Measurements from ENCODE around the gene MYO5B.

The MYO5B gene

DNA sequence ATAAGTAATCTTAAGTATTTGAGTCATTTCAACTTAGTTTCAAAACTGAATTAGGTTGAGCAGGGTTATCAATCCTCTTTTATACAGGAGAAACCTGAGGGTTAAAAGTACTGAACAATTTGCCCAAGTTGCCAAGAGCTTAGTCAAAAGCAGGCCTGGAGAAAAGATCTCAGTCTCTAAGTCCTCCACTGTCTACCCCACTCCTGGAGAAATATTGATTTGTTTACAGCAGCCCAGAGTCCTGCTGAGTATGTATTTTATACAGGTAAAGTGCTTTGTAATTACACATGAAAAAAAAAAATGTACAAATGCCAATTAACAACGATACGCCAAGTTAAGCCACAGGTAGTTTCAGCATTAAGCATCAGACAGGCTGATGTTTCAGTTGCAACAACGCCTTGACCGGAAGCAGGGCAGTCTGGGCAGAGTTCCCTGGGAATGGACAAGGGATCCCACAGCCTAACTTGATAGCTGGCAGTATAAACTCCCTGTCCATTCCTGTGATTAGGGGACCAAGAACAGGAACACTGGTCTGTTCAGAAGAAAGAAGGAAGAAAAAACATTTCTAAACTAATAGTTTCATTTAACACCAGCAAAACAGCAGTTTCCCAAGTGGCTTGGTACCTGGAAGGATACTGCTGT is 132.9 kb downstream of the MYO5B start:
- no peak for DNase-seq

DNA sequence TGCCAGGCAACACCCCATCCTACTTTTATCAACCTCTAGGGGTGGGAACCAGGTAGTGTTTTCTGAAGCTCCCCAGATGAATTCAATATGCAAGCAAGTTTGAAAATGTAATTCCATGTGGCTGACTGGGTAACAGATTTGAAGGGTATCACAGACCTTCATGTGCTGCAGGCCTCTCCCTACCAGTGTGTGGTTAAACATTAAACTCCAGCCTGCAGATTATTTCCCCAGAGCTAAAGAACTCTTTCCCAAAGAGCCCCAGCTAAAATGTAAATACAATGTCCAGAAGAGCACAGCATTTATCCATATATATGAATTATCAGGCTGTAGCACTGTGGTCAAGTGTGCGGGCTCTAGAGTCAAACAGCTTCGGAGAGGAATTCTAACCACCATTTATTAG is 134.1 kb downstream of the MYO5B start:
- DNase-seq, result no peak

DNA sequence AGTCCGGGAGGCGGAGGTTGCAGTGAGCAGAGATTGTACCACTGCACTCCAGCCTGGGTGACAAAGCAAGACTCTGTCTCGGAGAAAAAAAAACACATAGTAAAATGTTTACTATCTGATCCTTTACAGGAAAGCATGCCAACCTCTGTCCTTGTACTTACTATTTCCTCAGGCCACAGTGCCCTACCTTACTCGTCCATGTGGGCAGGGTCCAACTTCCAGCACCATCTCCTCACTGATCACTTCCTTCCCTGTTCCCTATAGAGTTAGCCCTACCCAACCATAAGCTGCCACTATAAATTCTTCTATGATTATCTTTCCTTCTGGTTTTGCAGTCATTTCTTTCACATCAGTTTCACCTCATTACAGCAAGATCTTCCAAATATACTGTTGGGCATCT is 136.2 kb downstream of the MYO5B start:
- DNase-seq, result no peak

DNA sequence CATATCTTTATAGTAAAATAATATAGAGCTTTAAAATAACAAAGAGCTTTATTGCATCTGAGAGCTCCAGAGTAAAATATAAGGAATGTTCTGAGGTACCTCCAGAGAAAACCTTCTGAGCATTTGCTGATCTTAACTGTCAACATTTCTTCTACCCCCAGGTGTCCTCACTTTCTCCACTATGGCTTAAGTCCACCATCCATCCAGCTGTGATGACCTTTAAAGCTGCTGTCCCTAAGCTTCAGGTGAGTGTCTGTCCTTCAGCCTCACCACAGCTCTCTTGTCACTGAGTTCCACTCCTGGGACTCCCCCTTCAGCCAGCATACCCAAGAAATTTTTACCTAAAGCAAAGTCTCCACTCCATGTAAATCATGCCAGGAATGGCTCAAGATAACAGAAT is 137.9 kb downstream of the MYO5B start:
- no peak for DNase-seq

DNA sequence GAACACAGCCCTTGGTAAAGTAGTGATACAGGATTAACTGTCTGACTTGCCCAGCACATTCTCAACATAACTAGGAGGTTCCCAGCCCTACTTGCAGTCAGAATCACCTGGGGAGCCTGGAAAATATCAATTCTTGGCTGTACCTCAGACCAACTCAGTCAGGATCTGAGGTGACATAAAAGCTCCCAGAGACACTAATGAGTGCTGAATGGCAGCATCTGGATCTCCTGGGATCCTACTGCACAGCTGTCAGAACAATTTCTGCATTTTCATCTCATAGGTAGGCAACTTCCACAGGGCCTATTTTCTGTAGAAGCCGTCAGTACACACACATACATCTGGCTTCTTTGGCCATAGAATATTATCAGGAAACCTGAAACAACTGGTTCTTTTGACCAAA is 138.8 kb downstream of the MYO5B start:
- no peak for DNase-seq

DNA sequence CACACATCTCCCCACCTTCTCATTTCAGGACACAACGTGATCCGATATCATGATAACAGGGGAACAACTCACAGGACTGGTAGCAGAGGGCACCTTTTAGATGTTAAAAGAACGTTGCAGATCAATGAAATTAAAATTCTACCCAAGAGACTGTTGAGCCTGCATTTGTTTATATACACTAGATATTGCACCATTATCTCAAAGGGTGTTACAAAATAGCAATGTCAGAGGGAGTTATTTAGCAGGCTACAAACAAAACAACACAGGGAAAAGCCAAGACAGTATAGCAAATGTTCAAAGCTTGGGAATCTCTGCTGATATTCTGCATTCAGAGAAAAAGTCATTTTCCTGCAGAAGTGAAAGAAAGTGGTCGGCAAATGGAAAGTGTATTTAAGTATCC is 139.5 kb downstream of the MYO5B start:
- no peak for DNase-seq

DNA sequence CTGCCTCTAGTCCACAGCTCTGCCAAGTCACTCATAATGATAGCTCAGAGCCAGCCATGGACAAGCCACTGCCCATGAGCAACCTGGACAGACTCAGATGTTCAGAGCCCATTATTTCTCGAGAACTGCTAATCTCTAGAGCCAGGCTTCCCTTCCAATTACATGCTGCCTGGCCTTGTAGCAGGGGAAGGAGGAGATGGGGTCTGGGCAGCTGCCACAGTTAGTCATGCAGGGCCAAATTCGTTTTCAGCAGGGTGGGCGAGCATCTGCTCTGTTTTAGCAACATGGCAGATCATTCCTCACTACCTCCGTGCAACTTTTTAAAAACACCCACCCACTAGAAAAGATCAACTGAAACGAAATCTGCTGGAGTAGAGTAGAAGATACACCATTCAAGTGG is 141.8 kb downstream of the MYO5B start:
- DNase-seq, result no peak

DNA sequence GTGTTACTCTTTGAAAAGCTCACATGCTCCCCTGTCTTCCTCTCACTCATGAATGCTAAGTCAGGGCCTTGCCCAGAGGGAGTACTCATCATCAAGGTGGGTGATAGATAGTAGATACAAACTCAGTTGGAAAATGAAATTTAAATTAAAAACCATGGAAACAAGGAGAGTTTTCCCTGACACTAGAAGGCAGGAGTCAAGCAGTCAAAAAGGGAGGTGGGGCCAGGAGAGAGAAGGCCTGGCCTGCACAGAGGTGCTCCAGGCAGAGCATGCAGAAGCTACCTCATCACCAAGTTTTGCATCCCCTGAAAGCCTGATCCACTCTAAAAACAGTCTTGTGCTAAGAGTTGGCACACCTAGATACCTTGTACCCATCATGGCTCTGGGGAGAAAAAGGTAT is 143.7 kb downstream of the MYO5B start:
- no peak for DNase-seq

DNA sequence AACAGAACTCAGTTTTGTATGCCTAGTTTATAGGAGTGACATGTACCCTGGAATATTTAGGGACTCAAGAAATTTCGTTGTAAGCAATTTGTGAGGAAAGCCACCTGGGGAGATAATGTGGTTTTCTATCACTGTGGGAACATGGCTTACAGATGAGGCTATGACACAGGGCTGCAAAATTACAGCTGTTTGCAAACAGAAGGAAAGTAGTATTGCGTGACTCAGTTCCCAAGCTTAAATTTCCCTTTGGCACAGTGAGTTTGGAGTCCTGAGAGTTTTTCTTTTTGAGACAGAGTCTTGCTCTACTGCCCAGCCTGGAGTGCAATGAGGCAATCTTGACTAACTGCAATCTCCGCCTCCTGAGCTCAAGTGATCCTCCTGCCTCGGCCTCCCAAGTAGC is 149.8 kb downstream of the MYO5B start:
- no peak for DNase-seq

DNA sequence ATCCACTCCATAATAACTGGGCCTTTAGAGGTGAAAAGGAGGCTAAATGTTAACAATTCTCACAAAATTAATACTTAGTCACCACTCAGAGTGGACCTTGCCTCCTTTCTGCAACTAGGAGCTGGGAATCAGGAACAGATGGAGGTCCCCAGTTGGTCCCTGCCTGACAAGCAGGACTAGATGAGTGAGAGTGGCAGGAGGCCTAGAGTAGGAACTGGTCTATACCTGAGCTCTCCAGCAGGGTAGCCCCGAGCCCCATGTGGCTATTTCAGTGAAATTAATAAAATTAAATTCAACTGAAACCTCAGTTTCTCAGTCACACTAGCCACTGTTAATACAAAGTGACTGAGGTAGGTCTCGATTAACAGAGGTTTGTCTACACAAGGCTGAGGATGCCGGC is 150.5 kb downstream of the MYO5B start:
- no peak for DNase-seq

DNA sequence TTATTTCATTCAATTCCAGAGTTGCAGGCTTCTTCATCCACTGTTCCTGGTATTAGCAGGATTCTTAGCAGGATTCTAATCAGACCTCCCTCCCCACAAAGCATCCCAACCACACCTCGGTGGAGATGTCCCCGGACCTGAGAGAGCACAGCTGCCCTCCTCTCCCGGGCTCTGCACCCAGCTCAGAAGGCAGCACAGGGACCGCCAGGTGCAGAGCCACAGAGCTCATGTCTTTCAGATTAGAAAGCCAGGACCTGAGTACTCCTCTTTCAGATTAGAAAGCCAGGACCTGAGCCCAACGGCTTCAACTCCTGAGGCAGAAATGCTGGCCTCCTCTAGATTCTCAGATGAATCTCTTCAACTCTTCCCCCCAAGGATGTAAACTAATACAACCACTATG is 152.3 kb downstream of the MYO5B start:
- no peak for DNase-seq

DNA sequence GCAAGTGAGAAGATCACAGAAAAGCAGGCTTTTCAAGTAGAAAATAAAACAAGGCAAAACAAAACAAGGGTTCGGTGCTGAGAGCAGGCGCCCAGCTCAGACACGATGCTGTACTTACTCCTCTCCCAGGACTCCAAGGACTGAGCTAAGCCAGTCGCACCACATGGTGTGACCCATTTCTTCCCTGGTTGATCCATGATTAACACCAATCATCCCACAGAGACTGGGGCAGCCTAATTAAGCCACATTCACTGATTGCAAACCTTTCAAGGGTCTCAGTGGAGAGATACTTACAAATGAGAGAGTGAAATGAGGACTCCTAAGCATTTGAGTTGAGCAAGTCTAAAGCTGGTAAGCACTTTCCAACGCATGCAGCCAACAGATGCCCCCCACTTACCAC is 155.2 kb downstream of the MYO5B start:
- DNase-seq, result no peak

DNA sequence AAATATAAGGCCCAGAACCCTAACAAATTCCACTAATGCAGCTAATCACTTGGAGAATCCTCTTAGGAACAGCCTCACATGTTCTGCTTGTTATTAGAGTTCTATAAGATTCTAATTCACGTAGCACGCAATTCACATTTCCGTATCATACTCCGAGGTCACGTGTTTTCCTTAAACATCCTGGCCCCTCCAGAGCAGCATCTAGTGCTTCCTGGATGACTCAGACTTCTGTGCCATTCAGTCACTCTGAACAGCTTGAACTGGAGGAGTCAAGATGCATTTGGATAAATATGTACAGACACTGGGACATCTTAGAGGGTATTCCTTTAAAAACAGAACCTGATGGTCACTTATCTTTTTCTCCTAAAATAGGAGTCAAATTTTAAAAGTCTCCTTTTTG is 156.5 kb downstream of the MYO5B start:
- DNase-seq, result no peak

DNA sequence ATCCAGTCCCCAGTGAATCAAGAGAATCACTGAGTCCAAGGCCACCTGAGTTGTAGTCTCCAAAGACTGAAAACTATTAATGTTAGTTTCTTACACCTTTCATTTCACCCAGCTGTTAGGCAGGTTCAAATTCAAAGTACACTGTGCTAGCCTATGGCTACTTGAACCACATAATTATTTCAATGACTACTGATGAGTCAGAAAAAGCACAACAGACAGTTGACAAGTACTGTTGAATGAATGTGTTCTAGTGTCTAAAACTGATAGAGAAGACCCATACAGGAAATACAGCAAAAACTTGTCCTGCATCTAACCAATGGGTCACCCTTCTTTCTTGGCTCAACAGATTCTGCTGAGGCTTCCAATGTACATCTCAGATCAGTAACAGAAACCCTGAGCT is 160.9 kb downstream of the MYO5B start:
- no peak for DNase-seq

DNA sequence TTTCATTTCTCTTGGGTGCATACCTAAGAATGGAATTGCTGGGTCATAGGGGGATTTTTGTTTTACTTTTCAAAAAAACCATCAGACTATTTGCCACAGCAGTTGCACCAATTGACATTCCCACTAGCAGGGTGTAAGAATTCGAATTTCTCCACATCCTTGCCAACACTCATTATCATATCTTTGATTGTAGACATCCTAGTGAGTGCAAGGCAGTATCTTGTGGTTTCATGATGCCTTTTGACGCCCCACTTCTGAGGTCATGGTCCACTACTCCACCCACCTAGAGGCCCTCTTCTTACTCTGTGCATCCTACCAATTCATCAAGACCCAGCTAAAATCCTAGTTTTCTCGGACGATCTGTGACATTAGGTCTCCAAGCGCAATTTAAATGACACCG is 161.9 kb downstream of the MYO5B start:
- DNase-seq, result no peak

DNA sequence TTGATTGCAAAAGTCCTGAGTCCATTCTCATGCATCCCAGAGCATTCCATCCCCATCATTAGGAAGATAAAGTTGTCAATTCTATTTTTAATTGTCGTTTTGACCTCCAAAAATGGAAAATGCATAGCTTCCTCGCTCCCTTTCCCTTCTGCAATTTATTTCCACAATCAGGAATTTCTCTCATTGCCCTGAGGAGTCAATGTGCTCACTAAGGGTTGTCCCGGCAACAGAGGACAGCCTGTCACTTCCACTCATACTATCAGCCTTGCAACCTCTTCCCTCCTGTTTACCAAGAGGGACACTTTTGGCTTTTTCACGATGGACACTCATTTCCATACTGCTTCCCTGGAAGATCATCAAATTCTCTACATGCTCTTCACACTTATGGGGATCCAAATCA is 164.8 kb downstream of the MYO5B start:
- DNase-seq, result no peak

DNA sequence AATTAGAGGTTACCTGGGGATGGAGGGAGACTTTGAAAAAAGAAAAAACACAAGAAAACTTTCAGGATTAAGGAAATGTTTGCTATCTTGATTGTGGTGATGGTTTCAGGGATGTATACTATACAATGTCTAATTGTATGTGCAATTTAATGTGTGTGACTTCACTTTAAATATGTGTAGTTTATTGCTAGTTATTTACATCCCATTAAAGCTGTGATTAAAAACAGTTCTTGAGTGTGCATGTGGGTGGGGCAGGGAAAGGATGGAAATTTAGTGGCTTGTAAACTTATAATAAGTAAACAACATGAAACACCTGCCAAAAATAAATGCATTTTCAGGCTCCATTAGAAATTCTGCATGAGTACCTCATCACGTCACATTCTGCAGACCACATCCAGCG is 167.0 kb downstream of the MYO5B start:
- DNase-seq, result no peak

DNA sequence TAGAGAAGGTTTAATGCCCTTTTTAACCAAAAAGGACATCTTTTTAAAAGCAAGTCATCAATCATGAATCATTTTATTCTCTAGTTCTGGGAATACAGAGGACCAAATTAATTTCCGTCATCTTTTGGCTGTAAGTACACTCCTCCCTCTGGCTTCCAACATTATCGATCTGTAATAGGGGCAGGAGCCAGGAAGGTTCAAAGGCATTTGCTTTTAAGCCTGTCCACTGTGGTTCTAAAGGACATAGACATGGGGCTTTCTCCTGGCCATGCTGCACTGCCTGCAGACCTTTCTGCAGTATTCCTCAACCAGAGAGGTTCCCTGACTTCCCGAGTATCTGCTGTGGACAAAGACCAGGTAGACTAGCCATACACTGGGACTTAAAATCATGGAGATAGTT is 170.5 kb downstream of the MYO5B start:
- no peak for DNase-seq

DNA sequence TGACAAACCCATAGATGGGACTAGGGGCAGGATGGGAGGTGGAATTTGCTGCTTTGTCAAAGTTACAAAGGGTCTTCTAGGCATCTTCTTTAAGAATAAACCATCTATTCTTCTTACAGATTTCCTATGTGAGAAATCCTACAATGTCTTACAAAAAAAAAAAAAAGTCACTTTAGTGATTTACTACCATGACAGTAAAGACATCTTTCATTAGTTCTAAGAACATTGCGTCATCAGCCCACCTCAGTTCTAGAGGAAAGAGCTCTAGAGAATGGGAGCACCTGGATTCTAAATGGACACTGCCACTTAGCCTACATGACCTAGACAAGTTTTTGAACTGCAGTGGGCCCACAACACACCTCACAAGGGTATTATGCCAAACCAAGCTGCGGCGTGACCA is 172.0 kb downstream of the MYO5B start:
- DNase-seq, result no peak

DNA sequence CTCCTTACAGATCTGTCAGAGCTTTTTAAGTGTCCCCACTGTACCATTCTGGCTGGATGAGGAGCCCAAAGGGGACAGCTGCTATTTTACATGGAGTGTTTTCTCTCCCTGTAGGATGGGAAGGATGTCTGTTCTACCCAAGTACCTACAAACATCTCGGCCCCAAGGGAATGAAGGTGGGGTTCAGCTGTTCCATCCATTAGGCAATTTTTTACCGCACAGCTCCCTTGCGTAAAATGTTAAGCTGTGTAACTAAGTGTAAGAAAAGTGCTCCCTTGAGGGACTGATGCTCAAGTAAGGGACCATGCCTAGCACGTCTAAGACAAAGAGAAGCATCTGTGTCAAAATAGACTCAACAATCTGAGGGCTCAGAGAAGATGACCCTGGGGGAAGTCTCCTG is 180.3 kb downstream of the MYO5B start:
- no peak for DNase-seq

DNA sequence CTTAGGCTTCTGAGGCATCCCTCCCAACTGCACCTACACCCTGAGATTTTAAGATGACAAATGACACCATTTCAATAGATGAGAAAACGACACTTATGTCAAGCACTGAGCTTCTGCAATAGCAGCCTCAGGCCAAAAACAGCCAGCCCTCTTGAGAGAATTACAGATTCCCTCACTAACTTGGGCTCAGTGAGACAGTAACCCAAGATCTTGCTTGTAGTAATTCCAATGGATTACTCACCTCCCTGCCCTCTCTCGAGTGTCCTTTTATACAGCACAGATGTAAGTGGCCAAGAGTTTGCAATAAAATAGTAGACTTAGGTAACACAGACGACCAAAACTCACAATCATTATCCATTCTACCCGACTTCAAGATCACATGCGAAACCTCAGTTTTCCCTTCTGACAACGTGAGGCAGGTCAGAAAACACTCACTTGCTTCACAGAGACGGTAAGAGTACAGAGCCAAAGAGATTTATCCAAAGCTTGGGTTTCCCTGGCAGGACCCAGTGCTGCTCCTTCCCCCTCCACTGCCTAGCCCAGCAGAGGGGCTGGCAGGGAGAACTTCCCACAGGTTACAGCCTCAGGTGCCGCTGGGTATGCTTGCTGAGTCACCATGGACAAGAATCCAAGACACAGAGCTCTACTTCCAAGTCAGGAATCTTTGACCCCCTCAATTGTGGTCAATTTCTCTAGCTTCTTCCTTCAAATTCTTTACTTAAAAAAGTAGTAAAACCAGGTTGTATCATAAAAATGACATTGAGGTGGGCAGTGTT is 181.4 kb downstream of the MYO5B start:
- no peak for DNase-seq

DNA sequence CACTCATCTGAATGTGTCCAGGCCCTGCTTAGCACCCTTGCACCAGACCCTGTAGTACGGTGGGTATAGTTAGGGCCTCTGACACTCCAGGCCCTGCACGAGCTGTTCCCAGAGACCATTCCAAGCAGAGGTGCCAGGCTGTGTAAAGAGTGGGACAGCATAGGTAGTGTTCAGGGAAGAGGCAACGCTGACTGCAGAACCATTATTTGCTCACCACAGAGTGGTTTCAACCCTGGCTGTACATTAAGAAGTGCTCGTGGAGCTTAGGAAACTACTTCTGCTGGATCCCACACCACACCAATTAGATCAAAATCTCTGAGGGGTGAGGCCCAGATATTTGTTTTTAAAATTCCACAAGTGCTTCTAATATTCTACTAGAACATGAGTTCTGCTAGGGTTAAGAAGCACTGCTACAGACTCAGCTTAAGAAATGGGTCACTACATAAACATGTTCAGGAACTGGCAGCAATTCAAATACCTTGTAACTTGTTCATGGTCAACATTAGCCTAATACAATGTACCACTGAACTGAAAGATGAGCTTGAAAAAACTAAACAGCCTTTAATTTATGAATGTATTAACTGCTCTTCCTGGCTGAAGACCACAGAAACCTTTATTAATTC is 183.0 kb downstream of the MYO5B start:
- DNase-seq, result no peak

DNA sequence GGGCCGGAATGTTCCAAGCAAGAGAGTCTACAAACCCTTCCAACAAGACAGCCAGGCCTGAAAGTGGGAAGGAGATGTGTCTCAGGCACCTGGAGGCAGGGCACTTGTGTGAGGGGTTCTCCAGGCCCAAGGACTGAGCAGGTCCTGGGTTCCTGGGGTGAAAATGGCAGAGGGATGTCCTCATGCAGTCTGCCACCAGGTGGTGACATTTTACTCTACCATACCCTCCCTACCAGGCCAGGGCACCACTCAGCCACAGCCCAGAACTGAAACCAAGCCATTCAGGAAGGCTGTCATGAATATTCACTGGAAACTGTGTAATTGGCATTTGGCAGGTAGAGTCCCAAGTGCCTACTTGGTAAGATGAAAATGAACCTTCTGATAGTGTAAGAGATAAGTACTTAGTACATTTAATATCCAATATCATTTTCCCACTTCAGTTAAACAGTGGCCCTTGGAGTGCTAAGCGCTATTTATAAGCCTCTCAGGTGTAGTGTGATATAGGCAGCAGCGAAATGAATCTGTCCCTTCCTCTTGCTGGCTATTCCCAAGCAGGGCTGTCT is 185.1 kb downstream of the MYO5B start:
- peak; percentile 67 for DNase-seq

DNA sequence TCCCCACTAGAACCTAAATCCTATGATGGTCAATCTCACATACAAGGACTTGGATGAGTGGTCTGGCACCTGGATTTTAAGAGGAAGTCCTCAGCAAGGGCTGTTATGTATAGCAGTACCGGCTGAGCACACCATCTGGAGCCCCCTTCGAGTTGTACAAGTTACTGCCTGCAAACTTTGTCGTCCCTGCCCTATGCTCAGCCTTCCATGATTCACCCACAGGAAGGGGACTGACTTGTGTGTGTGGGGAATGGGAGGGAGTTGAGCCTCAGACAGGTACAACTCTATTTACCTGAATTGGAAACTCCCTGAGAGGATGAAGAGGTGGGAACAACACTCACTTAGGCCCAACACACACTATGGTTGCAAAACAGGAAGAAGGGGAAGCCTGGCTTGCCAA is 186.6 kb downstream of the MYO5B start:
- DNase-seq, result no peak

Data from NCI-H1092 treated with DMSO at 0.1 percent for 48 hours (cell line).